GM21423 (cell line): ENCODE data around the gene MICAL1.

Experiments
- ATAC-seq: cut with Tn5 transposase; IDR thresholded peaks from one replicate; pipeline ENCODE4 v1.9.1; 2021; ENCODE audit warnings: mild to moderate bottlenecking, moderate library complexity; ENCODE audit not compliant: unreplicated experiment

MICAL1 gene

GRCh38 chr6:109440331-109441068 lies 15.1 kb downstream of the MICAL1 start, which contains the start of the genes PPIL6 and SMPD2:
Gene PPIL6, minus strand, starts transcription at chr6:109440628. Its CDS starts 38 bp downstream, at chr6:109440590.
Gene SMPD2, plus strand, starts transcription at chr6:109440724. Its CDS starts 398 bp downstream, at chr6:109441122.
- peak; percentile 89 for ATAC-seq

DNA sequence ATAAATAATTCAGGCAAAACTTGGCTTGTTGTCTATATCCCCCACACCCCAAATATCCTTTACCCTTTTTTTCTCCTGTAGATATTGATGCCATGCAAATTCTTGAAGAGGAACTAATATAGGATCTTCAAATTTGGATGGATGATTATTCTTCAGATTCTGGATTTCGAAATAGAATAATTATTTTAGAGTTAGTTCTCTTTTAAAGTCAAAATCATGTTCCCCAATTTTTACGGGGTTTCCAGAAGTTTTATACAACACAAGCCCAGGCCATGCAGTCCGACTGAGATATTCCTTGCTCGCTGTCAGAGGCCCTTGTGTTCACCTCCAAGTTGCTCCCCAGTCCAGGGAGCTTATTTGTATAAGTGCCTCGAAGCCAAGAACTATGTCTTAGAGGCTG lies 19.5 kb downstream of the MICAL1 start:
- no peak for ATAC-seq

DNA sequence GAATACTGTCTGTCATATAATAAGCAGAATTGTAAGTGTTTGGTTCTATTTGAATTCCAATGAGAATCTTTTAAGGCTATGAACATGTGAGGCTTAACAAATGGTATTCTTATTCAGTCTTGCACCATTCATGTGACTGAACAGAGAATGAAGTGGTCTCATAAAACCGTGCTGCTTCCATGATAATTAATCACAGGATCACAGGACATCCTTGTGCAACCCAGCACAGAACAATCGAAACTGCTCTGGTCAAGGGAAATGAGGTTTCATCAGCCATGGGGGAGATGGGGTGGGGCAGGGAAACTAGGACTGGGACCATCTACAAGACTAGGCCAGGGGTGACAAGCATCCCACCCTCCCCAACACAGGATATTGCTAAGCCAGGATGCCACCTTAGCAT lies 21.1 kb downstream of the MICAL1 start:
- no peak for ATAC-seq

GRCh38 chr6:109429496-109429895 lies 26.1 kb downstream of the MICAL1 start:
- no peak for ATAC-seq

DNA sequence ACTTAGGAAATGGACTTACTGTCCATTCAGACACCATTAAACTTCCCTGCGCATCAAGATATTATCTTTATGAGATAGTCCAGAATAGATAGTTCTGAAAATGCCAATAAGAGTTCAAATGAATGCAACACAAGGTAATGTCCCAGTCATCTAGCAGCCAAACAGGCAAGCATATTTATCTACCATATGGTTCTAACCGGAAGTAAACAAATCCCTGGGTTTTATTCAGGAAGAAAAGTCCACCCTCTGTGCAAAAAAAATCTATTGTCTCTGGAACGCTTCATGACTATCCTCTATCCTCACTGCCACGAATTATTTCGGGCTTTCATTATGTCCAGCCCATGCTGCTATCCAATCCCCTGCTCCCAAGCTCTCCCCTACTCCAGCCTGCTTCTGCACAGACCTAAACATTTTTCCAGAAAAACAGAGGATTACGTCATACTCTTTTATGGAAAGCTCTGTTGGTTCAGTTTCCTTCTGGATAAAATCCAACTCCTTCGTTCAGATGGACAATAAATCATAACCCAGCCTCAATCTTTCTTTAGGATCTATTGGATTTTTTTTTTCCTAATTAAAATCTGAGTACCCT lies 26.6 kb downstream of the MICAL1 start:
- no peak for ATAC-seq

DNA sequence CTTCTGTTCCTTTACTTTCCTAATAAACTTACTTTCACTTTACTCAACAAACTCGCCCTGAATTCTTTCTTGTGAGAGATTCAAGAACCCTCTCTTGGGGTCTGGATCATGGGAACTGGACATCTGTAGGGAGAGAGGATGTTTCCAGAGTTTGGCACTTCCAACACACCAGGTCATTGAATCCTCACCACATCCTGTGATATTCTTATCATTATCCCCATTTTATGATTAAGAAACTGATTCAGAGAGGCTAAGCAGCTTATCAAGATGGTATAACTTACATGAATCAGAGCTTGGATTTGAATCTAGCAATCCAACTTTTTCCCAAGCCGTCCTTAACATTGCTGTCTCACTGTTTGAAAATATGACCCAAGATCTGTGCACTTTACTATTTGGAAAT lies 30.6 kb downstream of the MICAL1 start:
- no peak for ATAC-seq

DNA sequence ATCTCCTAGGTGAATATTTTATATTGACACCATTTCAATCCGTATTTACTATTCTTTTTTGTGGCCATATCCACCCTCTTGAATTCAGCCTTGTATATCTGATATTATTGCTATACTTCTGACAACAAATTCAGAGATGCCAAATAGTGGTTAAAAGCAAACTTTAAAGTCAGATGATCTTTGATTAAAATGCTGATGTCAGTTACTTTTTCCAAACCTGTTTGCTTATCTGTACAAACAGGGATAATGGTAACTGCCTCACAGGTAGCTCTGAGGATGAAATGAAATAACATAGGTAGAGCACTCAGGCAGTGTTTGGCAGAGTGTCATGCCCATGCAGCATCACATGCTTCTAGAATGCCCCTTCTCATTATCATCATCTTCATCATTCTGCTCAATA lies 34.4 kb downstream of the MICAL1 start:
- no peak for ATAC-seq

- no peak for ATAC-seq
Measured at GRCh38 chr6:109420751-109421150, 34.8 kb downstream of the MICAL1 start.

DNA sequence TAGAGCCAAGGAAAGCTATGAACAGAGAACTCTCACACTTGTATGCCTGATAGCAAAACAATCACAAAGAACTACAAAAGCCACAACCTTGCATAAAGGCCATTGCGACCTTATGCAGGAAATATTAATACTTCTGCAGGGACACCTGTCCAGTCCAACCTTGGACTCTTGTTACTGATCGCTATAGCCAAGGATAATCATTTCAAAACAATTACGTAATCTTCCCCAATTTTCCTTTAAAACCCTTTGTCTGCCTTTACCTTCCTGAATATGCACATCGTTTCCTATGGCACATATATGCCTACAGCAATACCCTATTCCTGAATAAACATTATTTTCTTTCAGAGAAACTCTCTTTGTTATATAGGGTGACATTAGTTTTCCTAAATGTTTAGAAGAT lies 37.9 kb downstream of the MICAL1 start:
- no peak for ATAC-seq

DNA sequence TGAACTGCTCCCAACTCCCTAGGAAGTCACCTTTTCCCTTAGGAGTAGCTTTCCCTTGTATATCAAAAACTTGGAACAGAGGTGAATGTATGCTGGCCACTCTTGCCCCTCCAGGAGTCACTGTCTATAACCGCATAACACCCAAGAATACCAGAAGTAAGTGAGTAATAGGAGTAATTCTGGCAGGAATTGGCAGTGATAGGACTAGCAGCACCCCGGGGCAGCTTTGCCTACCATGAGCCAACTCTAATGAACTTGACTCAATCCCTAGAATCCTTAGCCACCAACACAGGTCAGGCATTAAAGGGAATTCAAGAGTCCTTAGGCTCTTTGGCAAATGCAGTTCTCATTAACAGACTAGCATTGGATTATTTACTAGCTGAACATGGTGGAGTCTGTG lies 44.5 kb downstream of the MICAL1 start:
- no peak for ATAC-seq

GRCh38 chr6:109406196-109406595 lies 49.4 kb downstream of the MICAL1 start:
- no peak for ATAC-seq

GRCh38 chr6:109397020-109397419 lies 58.6 kb downstream of the MICAL1 start:
- no peak for ATAC-seq

DNA sequence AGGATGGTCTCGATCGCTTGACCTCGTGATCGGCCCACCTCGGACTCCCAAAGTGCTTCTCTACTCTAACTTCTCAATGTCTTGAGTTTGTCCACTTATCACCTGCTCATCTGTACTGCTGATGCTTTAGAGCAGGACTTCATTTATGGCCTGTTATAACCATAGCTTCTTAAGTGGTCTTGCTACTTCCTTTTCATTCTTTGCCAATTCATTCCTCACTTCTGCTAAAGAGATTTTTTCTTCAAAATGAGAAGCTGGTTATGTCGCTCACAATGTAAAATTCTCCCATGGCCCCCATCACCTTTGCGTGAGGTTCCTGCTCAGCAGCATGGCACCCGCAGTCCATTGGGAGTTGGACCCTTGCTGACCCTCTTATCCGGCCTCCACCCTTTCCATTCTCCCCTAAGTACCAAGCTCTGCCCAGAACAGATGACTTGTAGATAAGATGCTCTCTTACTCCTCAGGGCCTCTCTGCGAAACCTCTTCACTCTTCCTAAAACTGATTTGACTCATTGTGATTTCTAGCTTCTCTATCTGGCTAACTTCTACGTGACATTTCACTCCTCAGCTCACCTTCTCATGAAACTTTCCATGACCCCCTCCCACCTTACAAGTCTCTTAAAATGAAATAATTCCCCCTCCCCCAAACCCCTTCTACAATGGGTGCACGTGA lies 59.4 kb downstream of the MICAL1 start:
- no peak for ATAC-seq
